MCF 10A (cell line): ENCODE data around the gene INTS11. TPM values are rescaled to one million over a fixed set of nuclear protein-coding genes. Genes with fewer than 3 reads are reported as not detected.
"Not testable (repeated sequence)": the region's sequence is repeated elsewhere in the genome, so short reads cannot be mapped to it uniquely, and the experiment has no call there.

ENCODE experiments used
- BruUV-seq: library from RNA; stranded (reverse); fragments of 400-500 nt; replicated peaks from 2 replicates; lab custom pipeline; 2021; lab: Mats Ljungman, UMichigan
- CTCF ChIA-PET: fragments of 300-600 bp; sonication (Branson Sonifier 250); formaldehyde crosslinking; extraction: SDS; loops from one replicate; lab custom pipeline; 2021; ENCODE audit warnings: antibody characterized with exemption, inconsistent platforms; lab: Yijun Ruan, JAX
- POLR2A ChIA-PET: fragments of 300-600, 350-650 bp; sonication (Branson Sonifier 250); formaldehyde crosslinking; extraction: SDS; loops from one replicate; lab custom pipeline; 2020; ENCODE audit warnings: antibody characterized with exemption, inconsistent platforms; lab: Yijun Ruan, JAX
- DNase-seq: peaks from one replicate; pipeline ENCODE4 v3.0.0-alpha.2; 2018; ENCODE audit not compliant: unreplicated experiment
- H3K27ac Mint-ChIP-seq: one replicate; pipeline ENCODE4 v1.8.0; 2022; ENCODE audit warnings: mild to moderate bottlenecking, low read depth, mixed read lengths; ENCODE audit not compliant: unreplicated experiment
- H3K27me3 Mint-ChIP-seq: one replicate; pipeline ENCODE4 v1.8.0; 2022; ENCODE audit warnings: mixed read lengths; ENCODE audit not compliant: insufficient read depth, unreplicated experiment
- H3K36me3 Mint-ChIP-seq: one replicate; pipeline ENCODE4 v1.8.0; 2022; ENCODE audit warnings: mild to moderate bottlenecking, moderate library complexity, mixed read lengths; ENCODE audit not compliant: insufficient read depth, unreplicated experiment
- H3K4me1 Mint-ChIP-seq: one replicate; pipeline ENCODE4 v1.8.0; 2022; ENCODE audit warnings: mixed read lengths; ENCODE audit not compliant: insufficient read depth, unreplicated experiment
- H3K4me3 Mint-ChIP-seq: one replicate; pipeline ENCODE4 v1.8.0; 2022; ENCODE audit warnings: mild to moderate bottlenecking, moderate library complexity, mixed read lengths; ENCODE audit not compliant: unreplicated experiment
- H3K9me3 Mint-ChIP-seq: one replicate; pipeline ENCODE4 v1.8.0; 2022; ENCODE audit warnings: mixed read lengths; ENCODE audit not compliant: unreplicated experiment
- CTCF ChIP-seq: fragments of 200-600 bp; IDR thresholded peaks from one replicate; pipeline ENCODE4 v1.8.0; 2022; ENCODE audit warnings: antibody characterized with exemption, mild to moderate bottlenecking; ENCODE audit not compliant: unreplicated experiment
- intact Hi-C: fragments of 100-400 bp; cut with micrococcal nuclease; formaldehyde crosslinking; loops from 2 replicates; pipeline ENCODE4 v1.14.1; 2022
- total RNA-seq: library from RNA; stranded (reverse); gene quantifications from 2 replicates; pipeline ENCODE4 v1.2.3, GENCODE V29; 2022

INTS11 gene
- total RNA-seq, 1 experiment from 2014 or later = 122 TPM

DNA sequence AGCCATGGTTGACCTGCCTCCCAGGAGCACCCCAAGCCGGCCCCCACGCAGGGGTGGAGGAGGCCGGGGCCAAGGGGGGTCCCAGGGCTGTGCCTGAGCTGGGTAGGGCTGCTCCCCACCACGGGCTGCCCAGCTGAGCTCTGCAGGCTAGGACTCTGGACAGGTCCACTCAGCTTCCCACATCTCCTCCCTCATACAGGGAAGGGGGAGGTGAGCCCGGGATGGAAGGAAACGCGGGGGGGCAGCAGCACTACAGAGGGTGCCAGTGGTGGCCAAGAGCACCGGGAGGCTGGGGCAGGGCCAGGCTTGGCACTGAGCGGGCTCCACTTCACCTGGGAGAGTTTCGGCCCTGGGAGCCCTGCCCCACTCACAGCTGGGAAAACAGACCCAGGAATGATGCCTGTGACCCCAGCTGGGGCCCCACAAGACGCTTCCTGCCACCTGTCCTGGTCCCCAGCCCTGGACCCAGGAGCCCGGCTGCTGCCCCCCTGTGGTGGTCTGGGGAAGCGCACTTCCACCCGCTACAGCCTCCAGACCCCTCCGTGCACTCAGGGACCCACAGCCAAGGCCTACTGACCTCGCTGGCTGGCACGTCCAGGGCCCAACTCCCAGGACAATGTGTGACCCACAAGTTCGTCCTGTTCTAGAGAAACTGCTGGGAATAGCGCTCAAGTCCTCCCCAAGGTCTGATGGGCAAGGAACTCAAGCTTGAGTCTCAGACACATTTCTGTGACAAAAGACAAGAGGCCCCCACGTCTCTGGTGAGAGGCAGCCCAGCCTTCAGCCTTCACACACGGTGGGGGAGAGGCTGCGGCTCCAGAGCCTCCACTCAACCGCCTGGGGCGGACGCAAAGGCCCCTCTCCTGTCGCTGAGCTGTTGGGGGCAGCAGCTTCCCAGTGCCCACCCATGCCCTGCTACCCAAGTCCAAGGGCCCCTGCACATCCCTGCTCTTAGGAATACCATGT is 47.6 kb upstream of the INTS11 start:
- H3K9me3 Mint-ChIP-seq = no peaks in the 10 kb centered on the region
- H3K36me3 Mint-ChIP-seq = peaks cover 25% of the 10 kb centered on the region
- peak overlapping the region; percentile 23 for H3K4me3 Mint-ChIP-seq
- CTCF ChIA-PET = interaction anchor here (0.6 to 1.9 kb wide), 24 partner anchors 8 to 1003 kb away, joined by 3 to 9 read pairs (median 4); no protein-coding TSS in a partner anchor
- H3K27ac Mint-ChIP-seq = no peak overlapping the region
- no peaks in the 10 kb centered on the region for H3K27me3 Mint-ChIP-seq
- DNase-seq = peak; percentile 53
- peak; percentile 89 for TF ChIP-seq CTCF
- POLR2A ChIA-PET = interaction anchor here (0.6 to 1.5 kb wide), 7 partner anchors 19 to 67 kb away, joined by 3 to 5 read pairs (median 4); partner anchors contain the start of gene ANKRD65
- intact Hi-C loops = loop anchor here (10.0 kb wide), 1 partner anchor 133 kb away; no protein-coding TSS in a partner anchor
- peaks cover 7% of the 10 kb centered on the region for H3K4me1 Mint-ChIP-seq
- no TSS peak for BruUV-seq

GRCh38 chr1:1371364-1371745 is 46.9 kb upstream of the INTS11 start:
- ChIA-PET POLR2A (interaction anchor here (0.6 to 1.5 kb wide), 6 partner anchors 18 to 66 kb away, joined by 3 to 5 read pairs (median 4); partner anchors contain the start of gene ANKRD65), CTCF (interaction anchor here (0.6 to 1.9 kb wide), 15 partner anchors 18 to 1003 kb away, joined by 3 to 9 read pairs (median 5); no protein-coding TSS in a partner anchor)
- no peak overlapping the region for H3K27ac Mint-ChIP-seq
- no peak overlapping the region for H3K4me3 Mint-ChIP-seq
- peaks cover 25% of the 10 kb centered on the region for H3K36me3 Mint-ChIP-seq
- no TSS peak for BruUV-seq
- intact Hi-C loops = loop anchor here (10.0 kb wide), 1 partner anchor 133 kb away; no protein-coding TSS in a partner anchor
- no peaks in the 10 kb centered on the region for H3K9me3 Mint-ChIP-seq
- H3K4me1 Mint-ChIP-seq = peaks cover under 1% of the 10 kb centered on the region
- H3K27me3 Mint-ChIP-seq = no peaks in the 10 kb centered on the region
- no peak for DNase-seq
- TF ChIP-seq CTCF = no peak

DNA sequence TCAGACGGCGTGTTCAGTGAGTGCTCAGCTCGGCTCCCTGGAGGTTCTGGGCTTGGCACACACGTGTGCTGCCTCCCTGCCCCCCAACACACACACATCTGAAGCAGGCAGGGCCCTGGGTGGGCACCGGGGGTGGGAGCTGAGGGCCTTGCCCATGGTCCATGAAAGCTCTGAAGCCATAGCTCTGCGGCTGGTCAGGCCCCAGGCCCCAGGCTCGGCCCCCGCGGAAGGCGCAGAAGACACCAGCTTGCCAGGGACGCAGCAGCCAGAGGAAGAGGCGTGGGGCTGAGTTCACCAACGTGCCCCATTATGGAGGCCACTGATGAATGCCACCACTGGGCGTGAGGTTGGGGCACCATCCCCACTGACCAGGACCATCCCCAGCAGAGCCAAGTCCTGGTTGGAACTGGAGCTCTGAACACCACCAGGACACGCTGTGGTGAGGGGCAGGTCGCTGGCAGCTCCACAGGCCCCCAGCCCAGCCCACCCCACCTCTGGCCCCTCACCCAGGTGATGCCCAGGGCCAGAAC is 46.4 kb upstream of the INTS11 start:
- intact Hi-C loops = loop anchor here (10.0 kb wide), 1 partner anchor 134 kb away; no protein-coding TSS in a partner anchor
- BruUV-seq = no TSS peak

GRCh38 chr1:1370094-1370493 is 45.6 kb upstream of the INTS11 start:
- BruUV-seq, H3K4me1 Mint-ChIP-seq, H3K4me3 Mint-ChIP-seq, DNase-seq, H3K27ac Mint-ChIP-seq, H3K9me3 Mint-ChIP-seq, H3K27me3 Mint-ChIP-seq: not testable (repeated sequence)
- intact Hi-C loops = loop anchor here (10.0 kb wide), 1 partner anchor 135 kb away; no protein-coding TSS in a partner anchor
- ChIA-PET CTCF (interaction anchor here (0.6 to 0.7 kb wide), 2 partner anchors 80 to 147 kb away, joined by 3 to 4 read pairs; no protein-coding TSS in a partner anchor), POLR2A (interaction anchor here (0.6 to 1.6 kb wide), 3 partner anchors 18 to 276 kb away, joined by 4 to 6 read pairs (median 5); no protein-coding TSS in a partner anchor)
- peaks cover 21% of the 10 kb centered on the region for H3K36me3 Mint-ChIP-seq

More for the DNA sequence above, 46.4 kb upstream of the INTS11 start:
- peaks cover 25% of the 10 kb centered on the region for H3K36me3 Mint-ChIP-seq
- H3K27me3 Mint-ChIP-seq = no peaks in the 10 kb centered on the region
- no peak for TF ChIP-seq CTCF
- CTCF ChIA-PET = interaction anchor here (0.6 to 1.9 kb wide), 7 partner anchors 17 to 248 kb away, joined by 3 to 9 read pairs (median 4); no protein-coding TSS in a partner anchor
- no peak for DNase-seq
- POLR2A ChIA-PET = interaction anchor here (0.6 to 1.6 kb wide), 5 partner anchors 18 to 277 kb away, joined by 4 to 6 read pairs (median 5); no protein-coding TSS in a partner anchor
- no peak overlapping the region for H3K4me3 Mint-ChIP-seq
- H3K4me1 Mint-ChIP-seq = no peaks in the 10 kb centered on the region
- H3K9me3 Mint-ChIP-seq = no peaks in the 10 kb centered on the region
- H3K27ac Mint-ChIP-seq = no peak overlapping the region
